Measurements from ENCODE around the gene ERICH3.

ERICH3 gene

DNA sequence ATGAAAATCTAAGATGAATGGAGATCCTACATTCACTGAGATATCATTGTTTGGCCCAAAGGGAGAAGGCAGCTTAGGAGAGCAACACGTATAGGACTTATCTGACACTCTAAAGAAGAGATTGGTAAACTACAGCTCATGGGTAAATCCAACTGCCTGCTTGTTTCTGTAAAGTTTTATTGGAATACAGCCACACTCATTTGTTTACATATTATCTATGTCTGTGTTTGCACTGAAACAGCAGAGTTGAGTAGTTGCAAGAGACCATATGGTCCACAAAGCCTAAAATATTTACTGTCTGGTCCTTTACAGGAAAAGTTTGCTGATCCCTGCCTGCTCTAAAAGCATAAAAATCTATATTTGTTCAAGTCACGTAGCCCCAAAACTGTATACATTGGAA lies 146.9 kb downstream of the ERICH3 start:
- in situ Hi-C loops (cut with HindIII; ENCODE audit: low sequenced_read_pairs): no loop called here

GRCh38 chr1:74523873-74524480 lies 149.6 kb downstream of the ERICH3 start:
- in situ Hi-C loops (cut with HindIII; ENCODE audit: low sequenced_read_pairs): no loop called here

DNA sequence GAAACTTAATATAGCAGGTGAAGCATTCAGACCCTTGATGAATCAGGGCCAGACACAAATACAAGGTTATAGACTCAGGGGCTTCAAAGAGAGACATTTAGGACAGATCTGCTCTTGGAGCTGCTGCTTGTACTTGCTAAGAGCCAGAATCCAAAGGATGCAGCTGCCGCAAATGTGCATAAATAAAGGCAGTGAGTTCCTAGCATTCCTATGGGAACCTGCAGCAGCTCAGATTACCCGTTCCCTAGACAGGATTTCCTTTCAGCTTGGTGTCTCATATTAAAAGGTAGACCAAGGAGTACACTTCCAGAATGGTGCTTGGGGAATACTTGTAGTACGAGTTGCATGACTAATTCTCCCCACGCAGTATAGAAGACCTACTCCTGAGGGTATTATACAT lies 151.4 kb downstream of the ERICH3 start:
- in situ Hi-C loops (cut with HindIII; ENCODE audit: low sequenced_read_pairs): no loop called here

Measured in DLD1 (cell line).